SK-N-SH treated with all-trans-retinoic acid at 6 μM for 48 hours (cell line): Measurements from ENCODE around the gene GPR180.

Source experiments
- ATAC-seq: fragments of 200-7000 bp; cut with Tn5 transposase; 3 replicates; pipeline ENCODE4 v1.9.1; 2020; ENCODE audit warnings: mild to moderate bottlenecking, moderate library complexity
- ARNTL ChIP-seq: fragments of 450-650 bp; formaldehyde crosslinking; IDR thresholded peaks from 2 replicates; pipeline ENCODE4 v1.5.0; 2020; ENCODE audit warnings: low read depth, mild to moderate bottlenecking, moderate library complexity, borderline replicate concordance
- BACH2 ChIP-seq: fragments of 250-450 bp; sonication (Bioruptor Pico); IDR thresholded peaks from 2 replicates; pipeline ENCODE4 v1.9.0; 2021; ENCODE audit warnings: mild to moderate bottlenecking, borderline replicate concordance
- CSDC2 ChIP-seq: fragments of 250-450 bp; sonication (Bioruptor Pico); IDR thresholded peaks from 2 replicates; pipeline ENCODE4 v1.5.0; 2020; ENCODE audit warnings: mild to moderate bottlenecking, moderate library complexity
- ESRRG ChIP-seq: fragments of 250-450 bp; sonication (Bioruptor Pico); IDR thresholded peaks from 2 replicates; pipeline ENCODE4 v1.6.1; 2021; ENCODE audit warnings: mild to moderate bottlenecking
- GLIS3 ChIP-seq: fragments of 250-450 bp; sonication (Bioruptor Pico); IDR thresholded peaks from 2 replicates; pipeline ENCODE4 v1.5.0; 2020; ENCODE audit warnings: mild to moderate bottlenecking, moderate library complexity
- ISL1 ChIP-seq: fragments of 250-450 bp; sonication (Bioruptor Pico); IDR thresholded peaks from 2 replicates; pipeline ENCODE4 v2.1.2; 2022; ENCODE audit warnings: mild to moderate bottlenecking, moderate library complexity
- OSR1 ChIP-seq: fragments of 250-450 bp; sonication (Bioruptor Pico); IDR thresholded peaks from 2 replicates; pipeline ENCODE4 v1.8.0; 2022; ENCODE audit warnings: moderate library complexity, mild to moderate bottlenecking, inconsistent platforms
- PPARA ChIP-seq: fragments of 250-450 bp; sonication (Bioruptor Pico); IDR thresholded peaks from 2 replicates; pipeline ENCODE4 v1.5.0; 2020; ENCODE audit warnings: mild to moderate bottlenecking, borderline replicate concordance
- RARB ChIP-seq: fragments of 250-450 bp; sonication (Bioruptor Pico); IDR thresholded peaks from 2 replicates; pipeline ENCODE4 v1.8.0; 2021; ENCODE audit warnings: mild to moderate bottlenecking, moderate library complexity
- SNAI2 ChIP-seq: fragments of 250-450 bp; sonication (Bioruptor Pico); IDR thresholded peaks from 2 replicates; pipeline ENCODE4 v1.5.0; 2020; ENCODE audit warnings: mild to moderate bottlenecking, moderate library complexity
- TCF4 ChIP-seq: fragments of 250-450 bp; sonication (Bioruptor Pico); IDR thresholded peaks from 2 replicates; pipeline ENCODE4 v1.8.0; 2021; ENCODE audit warnings: mild to moderate bottlenecking, moderate library complexity, borderline replicate concordance
- TOX ChIP-seq: fragments of 250-450 bp; sonication (Bioruptor Pico); IDR thresholded peaks from 2 replicates; pipeline ENCODE4 v1.8.0; 2021; ENCODE audit warnings: mild to moderate bottlenecking, moderate library complexity, borderline replicate concordance
- ZC3H10 ChIP-seq: fragments of 250-450 bp; sonication (Bioruptor Pico); IDR thresholded peaks from 2 replicates; pipeline ENCODE4 v1.5.1; 2021; ENCODE audit warnings: mild to moderate bottlenecking, moderate library complexity
- ZFP3 ChIP-seq: fragments of 250-450 bp; sonication (Bioruptor Pico); IDR thresholded peaks from 2 replicates; pipeline ENCODE4 v1.5.0; 2020; ENCODE audit warnings: mild to moderate bottlenecking, moderate library complexity
- ZFP30 ChIP-seq: fragments of 450-650 bp; formaldehyde crosslinking; IDR thresholded peaks from 2 replicates; pipeline ENCODE4 v1.5.0; 2022; ENCODE audit warnings: mild to moderate bottlenecking, moderate library complexity
- ZNF565 ChIP-seq: fragments of 450-650 bp; formaldehyde crosslinking; conservative IDR thresholded peaks from 2 replicates; pipeline ENCODE4 v1.5.0; 2020; ENCODE audit warnings: low read depth, mild to moderate bottlenecking, moderate library complexity
- ZNF70 ChIP-seq: fragments of 450-650 bp; formaldehyde crosslinking; IDR thresholded peaks from 2 replicates; pipeline ENCODE4 v1.5.0; 2020; ENCODE audit warnings: mild to moderate bottlenecking, moderate library complexity
- ZNF8 ChIP-seq: fragments of 450-650 bp; formaldehyde crosslinking; IDR thresholded peaks from 2 replicates; pipeline ENCODE4 v1.5.0; 2020; ENCODE audit warnings: mild to moderate bottlenecking, moderate library complexity
- TF ChIP-seq, protein P1 (sequence below): fragments of 250-450 bp; sonication (Bioruptor Pico); IDR thresholded peaks from 2 replicates; pipeline ENCODE4 v1.5.1; 2020; ENCODE audit warnings: low read depth, mild to moderate bottlenecking, moderate library complexity
- TF ChIP-seq, protein P2 (sequence below): fragments of 250-450 bp; sonication (Bioruptor Pico); IDR thresholded peaks from 2 replicates; pipeline ENCODE4 v1.5.1; 2021; ENCODE audit warnings: mild to moderate bottlenecking, moderate library complexity
- TF ChIP-seq, protein P3 (sequence below): fragments of 250-450 bp; sonication (Bioruptor Pico); IDR thresholded peaks from 2 replicates; pipeline ENCODE4 v1.8.0; 2020; ENCODE audit warnings: mild to moderate bottlenecking, moderate library complexity, borderline replicate concordance
- TF ChIP-seq, protein P4 (sequence below): fragments of 250-450 bp; sonication (Bioruptor Pico); IDR thresholded peaks from 2 replicates; pipeline ENCODE4 v1.5.0; 2020; ENCODE audit warnings: mild to moderate bottlenecking, moderate library complexity

GPR180 gene

DNA sequence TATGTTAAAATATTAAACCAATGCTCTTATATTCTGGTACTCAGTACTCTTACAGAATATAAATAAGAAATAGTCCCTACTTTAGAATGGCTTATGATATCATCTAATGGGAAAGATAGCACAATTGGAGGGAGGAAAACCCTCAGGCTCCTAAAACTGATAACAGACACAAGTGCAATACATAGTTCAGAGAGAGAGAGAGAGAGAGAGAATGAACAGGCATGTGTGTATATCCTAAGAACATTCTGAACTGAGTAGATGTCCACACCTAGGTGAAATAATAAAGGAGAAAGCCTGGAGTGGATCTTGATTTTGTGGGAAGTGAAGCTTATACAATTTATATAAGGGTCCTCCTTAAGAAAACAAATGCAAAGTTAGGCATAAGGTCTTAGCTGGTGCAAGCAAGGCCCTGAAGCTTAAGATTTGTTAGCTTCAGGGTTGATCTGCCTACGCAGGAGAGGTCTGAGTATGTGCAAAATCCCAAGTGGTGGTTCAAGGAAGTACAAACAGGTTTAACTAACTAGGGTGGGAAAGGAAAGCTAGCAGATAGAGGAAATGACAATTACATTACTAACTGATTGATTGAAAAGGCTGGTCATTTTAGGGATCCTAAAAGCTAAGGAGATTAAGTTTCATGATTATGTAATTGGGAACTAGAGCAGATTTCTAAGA, 57.4 kb downstream of the GPR180 start:
- ATAC-seq = peak; percentile 45; the same call in 1 of the 3 replicates
- no peak for TF ChIP-seq ZFP30
- no peak for TF ChIP-seq BACH2 (CRISPR knock-in tag)
- TF ChIP-seq, protein P1, sequence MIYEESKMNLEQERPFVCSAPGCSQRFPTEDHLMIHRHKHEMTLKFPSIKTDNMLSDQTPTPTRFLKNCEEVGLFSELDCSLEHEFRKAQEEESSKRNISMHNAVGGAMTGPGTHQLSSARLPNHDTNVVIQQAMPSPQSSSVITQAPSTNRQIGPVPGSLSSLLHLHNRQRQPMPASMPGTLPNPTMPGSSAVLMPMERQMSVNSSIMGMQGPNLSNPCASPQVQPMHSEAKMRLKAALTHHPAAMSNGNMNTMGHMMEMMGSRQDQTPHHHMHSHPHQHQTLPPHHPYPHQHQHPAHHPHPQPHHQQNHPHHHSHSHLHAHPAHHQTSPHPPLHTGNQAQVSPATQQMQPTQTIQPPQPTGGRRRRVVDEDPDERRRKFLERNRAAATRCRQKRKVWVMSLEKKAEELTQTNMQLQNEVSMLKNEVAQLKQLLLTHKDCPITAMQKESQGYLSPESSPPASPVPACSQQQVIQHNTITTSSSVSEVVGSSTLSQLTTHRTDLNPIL (CRISPR knock-in tag) = no peak
- TF ChIP-seq, protein P2, sequence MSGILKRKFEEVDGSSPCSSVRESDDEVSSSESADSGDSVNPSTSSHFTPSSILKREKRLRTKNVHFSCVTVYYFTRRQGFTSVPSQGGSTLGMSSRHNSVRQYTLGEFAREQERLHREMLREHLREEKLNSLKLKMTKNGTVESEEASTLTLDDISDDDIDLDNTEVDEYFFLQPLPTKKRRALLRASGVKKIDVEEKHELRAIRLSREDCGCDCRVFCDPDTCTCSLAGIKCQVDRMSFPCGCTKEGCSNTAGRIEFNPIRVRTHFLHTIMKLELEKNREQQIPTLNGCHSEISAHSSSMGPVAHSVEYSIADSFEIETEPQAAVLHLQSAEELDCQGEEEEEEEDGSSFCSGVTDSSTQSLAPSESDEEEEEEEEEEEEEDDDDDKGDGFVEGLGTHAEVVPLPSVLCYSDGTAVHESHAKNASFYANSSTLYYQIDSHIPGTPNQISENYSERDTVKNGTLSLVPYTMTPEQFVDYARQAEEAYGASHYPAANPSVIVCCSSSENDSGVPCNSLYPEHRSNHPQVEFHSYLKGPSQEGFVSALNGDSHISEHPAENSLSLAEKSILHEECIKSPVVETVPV (CRISPR knock-in tag) = no peak
- TF ChIP-seq ZNF70 (CRISPR knock-in tag) = no peak
- no peak for TF ChIP-seq ZNF565 (CRISPR knock-in tag)
- TF ChIP-seq, protein P3, sequence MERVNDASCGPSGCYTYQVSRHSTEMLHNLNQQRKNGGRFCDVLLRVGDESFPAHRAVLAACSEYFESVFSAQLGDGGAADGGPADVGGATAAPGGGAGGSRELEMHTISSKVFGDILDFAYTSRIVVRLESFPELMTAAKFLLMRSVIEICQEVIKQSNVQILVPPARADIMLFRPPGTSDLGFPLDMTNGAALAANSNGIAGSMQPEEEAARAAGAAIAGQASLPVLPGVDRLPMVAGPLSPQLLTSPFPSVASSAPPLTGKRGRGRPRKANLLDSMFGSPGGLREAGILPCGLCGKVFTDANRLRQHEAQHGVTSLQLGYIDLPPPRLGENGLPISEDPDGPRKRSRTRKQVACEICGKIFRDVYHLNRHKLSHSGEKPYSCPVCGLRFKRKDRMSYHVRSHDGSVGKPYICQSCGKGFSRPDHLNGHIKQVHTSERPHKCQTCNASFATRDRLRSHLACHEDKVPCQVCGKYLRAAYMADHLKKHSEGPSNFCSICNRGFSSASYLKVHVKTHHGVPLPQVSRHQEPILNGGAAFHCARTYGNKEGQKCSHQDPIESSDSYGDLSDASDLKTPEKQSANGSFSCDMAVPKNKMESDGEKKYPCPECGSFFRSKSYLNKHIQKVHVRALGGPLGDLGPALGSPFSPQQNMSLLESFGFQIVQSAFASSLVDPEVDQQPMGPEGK (CRISPR knock-in tag) = no peak
- TF ChIP-seq SNAI2 (CRISPR knock-in tag) = no peak
- no peak for TF ChIP-seq ESRRG (CRISPR knock-in tag)
- TF ChIP-seq ZC3H10 (CRISPR knock-in tag) = no peak
- TF ChIP-seq ISL1 (CRISPR knock-in tag) = no peak
- no peak for TF ChIP-seq ARNTL (CRISPR knock-in tag)
- no peak for TF ChIP-seq PPARA (CRISPR knock-in tag)
- TF ChIP-seq RARB = no peak
- no peak for TF ChIP-seq OSR1 (CRISPR knock-in tag)
- no peak for TF ChIP-seq GLIS3
- TF ChIP-seq TOX (CRISPR knock-in tag) = no peak
- TF ChIP-seq, all 23 proteins: peak for 0

DNA sequence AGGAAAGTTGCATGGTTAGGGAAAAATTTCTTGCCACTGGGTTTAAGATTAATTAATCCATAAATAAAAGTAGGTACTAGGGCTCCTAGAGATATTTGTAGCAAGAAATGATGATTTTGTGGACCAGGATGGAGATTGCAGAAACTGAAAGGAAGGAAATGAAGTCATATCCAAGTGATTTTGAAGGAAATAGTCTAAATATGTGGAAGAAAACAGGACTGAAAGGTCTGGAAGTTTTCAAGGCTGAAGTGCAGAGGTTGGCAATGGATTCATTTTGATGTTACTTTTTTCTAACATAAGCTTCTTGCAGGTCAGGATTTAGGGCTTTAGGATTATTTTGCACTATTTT, 57.9 kb downstream of the GPR180 start:
- TF ChIP-seq ZNF8 (CRISPR knock-in tag) (no peak), ARNTL (CRISPR knock-in tag) (no peak)
- no peak for ATAC-seq

DNA sequence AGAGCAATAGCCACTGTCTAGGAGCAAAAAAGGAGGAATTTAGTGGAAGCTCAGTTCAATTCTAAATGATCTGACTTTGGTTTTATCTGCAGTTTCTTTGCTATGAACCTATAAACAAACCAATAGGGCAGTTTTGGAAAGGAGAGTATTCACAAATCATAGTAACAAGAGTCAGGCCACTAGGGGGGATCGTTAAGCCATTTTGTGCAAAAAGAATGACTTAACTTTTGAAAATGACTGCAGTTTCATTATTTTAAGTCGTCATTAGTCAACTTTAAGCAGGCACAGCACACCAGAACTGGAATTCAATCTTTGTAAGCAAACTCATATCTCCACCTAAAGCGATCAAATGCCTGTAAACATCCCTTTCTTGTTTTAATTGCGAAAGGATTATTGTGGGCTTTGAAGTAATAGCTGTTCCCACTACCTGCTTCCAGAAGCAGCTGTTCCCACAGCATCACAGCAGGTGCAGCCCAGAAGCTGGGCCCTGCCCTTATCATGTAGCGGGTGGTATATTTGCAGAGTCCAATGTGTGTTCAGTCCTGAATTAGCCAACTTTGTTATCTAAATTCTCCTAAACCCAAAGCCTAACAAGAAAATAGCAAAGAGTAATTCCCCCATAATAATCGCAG, 59.2 kb downstream of the GPR180 start:
- TF ChIP-seq, protein P3 (CRISPR knock-in tag) = no peak
- TF ChIP-seq, protein P2 (CRISPR knock-in tag) = no peak
- TF ChIP-seq GLIS3 (no peak), PPARA (CRISPR knock-in tag) (no peak), CSDC2 (CRISPR knock-in tag) (no peak), ISL1 (CRISPR knock-in tag) (no peak), TCF4 (CRISPR knock-in tag) (no peak), ZNF70 (CRISPR knock-in tag) (no peak), ZFP30 (no peak), RARB (no peak), ZFP3 (CRISPR knock-in tag) (no peak), ZNF565 (CRISPR knock-in tag) (no peak), TOX (CRISPR knock-in tag) (no peak), ARNTL (CRISPR knock-in tag) (no peak)
- TF ChIP-seq, protein P4, sequence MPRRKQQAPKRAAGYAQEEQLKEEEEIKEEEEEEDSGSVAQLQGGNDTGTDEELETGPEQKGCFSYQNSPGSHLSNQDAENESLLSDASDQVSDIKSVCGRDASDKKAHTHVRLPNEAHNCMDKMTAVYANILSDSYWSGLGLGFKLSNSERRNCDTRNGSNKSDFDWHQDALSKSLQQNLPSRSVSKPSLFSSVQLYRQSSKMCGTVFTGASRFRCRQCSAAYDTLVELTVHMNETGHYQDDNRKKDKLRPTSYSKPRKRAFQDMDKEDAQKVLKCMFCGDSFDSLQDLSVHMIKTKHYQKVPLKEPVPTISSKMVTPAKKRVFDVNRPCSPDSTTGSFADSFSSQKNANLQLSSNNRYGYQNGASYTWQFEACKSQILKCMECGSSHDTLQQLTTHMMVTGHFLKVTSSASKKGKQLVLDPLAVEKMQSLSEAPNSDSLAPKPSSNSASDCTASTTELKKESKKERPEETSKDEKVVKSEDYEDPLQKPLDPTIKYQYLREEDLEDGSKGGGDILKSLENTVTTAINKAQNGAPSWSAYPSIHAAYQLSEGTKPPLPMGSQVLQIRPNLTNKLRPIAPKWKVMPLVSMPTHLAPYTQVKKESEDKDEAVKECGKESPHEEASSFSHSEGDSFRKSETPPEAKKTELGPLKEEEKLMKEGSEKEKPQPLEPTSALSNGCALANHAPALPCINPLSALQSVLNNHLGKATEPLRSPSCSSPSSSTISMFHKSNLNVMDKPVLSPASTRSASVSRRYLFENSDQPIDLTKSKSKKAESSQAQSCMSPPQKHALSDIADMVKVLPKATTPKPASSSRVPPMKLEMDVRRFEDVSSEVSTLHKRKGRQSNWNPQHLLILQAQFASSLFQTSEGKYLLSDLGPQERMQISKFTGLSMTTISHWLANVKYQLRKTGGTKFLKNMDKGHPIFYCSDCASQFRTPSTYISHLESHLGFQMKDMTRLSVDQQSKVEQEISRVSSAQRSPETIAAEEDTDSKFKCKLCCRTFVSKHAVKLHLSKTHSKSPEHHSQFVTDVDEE = no peak
- TF ChIP-seq, protein P1 (CRISPR knock-in tag) = no peak
- ATAC-seq = peak; percentile 34; the same call in 1 of the 3 replicates
